ENCODE data around the gene KLHL40.

KLHL40 gene

GRCh38 chr3:42723219-42723618 is 37.9 kb downstream of the KLHL40 start:
- no peak for DNase-seq (ENCODE audit: low spot score)

DNA sequence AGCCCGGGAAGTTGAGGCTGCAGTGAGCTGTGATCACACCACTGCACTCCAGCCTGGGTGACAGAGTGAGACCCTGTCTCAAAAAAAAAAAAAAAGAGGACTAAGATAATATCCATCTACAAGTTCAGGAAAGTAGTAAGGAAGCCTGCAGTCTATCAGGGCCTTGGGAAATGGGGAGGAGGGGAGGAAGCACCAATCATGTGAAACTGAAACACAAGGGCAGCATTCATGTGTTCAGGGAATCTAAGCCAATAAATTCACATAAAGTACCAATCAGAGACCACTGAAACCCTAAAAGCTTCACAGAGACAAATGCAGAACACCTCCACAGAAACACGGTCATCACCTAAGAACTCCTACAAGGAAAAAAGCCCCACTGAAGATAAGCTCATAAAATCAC is 40.1 kb downstream of the KLHL40 start:
- DNase-seq (ENCODE audit: low spot score): no peak

GRCh38 chr3:42728056-42728455 is 42.7 kb downstream of the KLHL40 start:
- DNase-seq (ENCODE audit: low spot score): no peak

GRCh38 chr3:42728668-42729364 is 43.5 kb downstream of the KLHL40 start:
- DNase-seq (ENCODE audit: low spot score): no peak

DNA sequence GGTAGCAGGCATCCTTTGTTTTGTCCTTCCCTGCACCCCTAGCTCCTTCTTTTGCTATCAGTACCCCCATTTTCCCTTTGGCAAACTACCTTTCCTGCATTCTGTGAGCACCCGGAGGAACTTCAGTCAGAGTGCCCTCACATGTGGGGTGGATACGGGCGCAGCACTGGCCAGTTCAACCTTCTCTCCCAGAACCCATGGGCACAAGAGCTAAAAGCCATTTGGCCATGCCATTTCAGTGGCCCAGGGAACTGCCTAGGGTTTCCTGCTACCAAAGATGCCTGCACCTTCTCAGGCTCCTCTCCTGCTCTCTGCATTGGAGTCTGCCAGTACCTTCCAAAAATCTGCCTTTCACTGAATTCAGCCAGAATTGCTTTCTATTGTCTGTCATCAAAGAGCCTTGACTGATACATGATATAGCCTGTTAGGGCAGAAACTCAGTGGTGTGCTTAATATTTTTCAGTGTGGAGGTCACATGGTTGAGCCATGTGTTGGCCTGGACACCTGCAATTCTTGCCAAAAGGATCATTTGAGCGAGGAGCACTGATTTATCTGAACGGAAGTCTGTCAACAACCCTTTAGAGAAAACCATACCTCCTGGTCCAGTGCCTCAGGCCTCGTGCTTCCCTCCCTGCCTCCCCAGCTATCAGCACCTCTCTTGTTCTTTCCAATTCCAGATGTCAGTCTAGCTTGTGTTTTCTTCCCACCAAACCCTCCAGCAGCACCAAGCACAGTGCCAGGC is 44.2 kb downstream of the KLHL40 start:
- no peak for DNase-seq (ENCODE audit: low spot score)

DNA sequence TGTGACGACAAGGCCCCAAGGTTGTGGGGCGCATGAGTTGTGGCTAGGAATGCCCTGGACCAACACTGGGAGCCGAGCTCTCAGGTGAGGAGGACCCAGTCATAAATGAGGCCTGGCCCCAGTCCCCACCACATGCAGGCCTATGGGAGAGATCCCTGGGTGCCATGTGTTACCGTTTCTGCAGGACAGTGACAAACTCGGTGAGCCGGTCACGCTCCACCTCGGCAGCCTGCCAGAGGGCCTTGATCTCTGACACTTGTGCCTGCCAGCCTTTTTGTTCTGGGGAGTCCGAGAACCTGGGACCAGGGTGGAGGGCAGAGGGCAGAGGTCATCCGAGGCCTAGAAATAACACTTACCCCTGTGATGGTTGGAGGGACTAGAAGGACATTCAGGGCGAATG is 45.0 kb downstream of the KLHL40 start:
- DNase-seq (ENCODE audit: low spot score): no peak

DNA sequence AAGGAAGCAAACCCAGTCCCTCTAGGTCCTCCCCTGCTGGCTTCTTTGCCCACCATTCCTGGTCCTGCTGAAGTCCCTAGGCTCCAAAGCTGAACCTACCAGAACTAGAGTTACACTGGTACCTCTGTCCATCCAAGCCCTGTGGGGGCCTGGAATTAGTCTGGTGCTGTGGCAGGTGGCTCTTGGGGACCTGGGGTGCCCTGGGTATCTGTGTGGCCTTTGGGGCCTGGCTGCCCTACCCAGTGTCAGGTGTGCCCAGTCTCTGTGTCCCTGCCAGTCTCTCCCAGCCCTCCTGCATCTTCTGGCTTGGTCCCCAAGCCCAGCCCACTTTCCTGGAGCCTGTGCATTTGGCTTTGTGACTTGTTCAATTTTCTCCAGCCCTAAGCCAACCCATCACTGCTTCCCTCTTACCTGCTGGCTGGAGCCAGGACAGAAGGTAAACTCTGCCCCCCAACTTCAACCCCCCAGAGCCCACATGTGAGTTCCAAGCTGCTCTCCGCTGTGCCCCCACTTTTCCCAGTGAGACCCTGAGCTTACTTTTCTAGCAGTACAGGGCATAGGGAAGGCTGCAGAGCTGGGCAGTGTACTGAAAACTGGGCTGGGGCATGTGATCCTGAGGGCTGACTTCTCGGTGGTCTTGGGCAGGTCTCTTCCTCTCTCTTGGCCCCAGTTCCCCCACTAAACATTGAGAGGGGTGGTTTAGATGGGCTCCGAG is 45.5 kb downstream of the KLHL40 start:
- no peak for DNase-seq (ENCODE audit: low spot score)

DNA sequence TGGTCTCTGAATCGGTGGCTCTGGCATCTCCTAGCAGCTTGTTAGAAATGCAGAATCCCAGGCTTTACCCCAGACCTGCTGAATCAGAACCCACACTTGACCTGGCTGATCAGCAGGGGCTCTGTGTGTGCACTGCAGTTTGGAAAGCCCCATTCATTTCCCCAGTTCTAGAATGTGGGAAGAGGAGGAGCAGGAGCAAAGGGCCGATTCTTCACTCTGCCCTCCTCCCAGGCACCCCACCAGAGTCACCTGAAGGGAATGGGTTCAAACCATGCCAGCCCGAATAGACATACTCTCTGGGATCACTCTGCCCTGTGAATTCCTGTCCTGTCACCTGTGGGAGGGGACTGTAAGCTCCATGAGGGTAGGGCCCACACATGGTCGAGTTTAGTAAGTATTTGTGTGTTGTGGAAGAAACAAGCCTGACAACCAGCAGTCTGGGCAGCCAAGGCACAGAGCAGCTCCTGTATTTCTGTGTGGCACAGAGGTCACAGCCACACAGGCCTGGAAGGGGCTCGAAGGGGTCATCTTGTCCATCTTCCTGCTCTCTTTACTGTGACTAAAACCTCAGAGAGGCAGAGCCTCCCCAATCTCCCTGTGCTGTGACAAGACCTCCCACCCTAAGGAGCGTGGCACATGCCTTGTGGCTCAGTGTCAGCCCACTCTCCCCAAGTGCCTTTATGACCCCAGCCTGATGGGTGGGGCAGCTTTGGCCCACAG is 46.3 kb downstream of the KLHL40 start:
- no peak for DNase-seq (ENCODE audit: low spot score)

GRCh38 chr3:42732196-42732828 is 47.0 kb downstream of the KLHL40 start:
- DNase-seq (ENCODE audit: low spot score): no peak

DNA sequence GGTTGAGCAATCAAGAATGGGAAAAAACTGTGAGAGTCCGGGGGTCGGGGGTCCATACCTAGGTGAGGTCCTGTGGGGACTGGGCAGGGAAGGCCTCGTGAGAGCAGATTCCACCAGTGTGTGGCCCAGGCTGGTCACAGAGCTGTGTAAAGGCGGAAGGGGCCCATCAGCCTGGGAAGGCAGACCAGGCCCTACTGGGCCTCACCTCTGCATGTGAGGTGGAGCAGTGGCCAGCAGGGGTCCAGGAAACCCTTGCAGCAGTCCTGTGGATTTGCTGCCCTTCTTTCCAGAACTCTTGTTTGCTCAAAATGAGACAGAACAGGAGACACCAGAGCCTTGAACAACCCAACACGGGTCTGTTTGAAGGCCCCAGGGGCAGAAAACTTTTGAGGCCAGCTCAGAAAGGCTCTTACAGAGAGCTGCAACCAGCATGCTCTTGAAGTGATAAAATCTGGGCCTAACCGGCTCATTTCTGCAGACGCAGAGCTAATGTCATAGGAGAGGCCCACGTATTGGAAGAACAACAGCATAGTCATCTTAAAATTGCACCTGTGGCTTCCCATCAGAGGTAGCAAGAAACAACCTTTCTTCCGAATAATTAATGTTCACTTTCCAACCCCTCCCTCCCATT is 47.6 kb downstream of the KLHL40 start:
- no peak for DNase-seq (ENCODE audit: low spot score)

DNA sequence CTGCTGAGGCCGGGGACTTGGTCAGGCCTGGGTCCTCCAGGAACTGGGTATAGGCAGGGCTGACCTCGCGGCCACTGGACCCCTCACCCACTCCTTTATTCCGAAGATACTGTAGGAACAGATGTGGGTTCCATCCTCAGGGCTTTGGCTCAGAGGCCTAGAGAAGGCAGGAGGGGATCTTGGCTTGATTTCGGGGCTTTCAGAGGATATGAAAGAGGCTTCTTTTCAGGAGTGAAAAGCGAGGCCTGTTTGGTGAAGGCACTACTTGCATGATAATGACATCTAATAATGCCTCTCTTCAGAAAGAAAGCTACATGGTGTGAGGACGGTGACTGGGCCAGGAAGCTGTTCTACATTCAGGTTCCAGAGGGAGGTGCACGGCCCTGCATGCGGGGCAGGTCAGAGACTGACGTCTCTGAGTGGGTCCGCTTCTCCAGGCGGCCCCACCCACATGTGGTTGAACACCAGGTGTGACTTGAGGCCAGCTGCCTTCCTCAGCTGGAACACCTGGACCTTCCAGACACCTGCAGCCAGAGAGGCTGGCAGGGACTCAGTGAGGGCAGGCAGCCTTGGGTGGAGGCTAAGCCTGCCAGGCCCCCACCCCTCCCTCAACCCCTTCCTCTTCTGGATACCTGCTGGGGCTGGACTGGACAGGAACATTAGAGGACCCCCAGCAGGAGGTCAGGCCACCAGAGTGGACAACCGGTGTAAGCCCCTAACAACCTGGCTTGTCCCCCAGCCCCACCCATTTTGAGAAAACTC is 48.3 kb downstream of the KLHL40 start:
- no peak for DNase-seq (ENCODE audit: low spot score)

DNA sequence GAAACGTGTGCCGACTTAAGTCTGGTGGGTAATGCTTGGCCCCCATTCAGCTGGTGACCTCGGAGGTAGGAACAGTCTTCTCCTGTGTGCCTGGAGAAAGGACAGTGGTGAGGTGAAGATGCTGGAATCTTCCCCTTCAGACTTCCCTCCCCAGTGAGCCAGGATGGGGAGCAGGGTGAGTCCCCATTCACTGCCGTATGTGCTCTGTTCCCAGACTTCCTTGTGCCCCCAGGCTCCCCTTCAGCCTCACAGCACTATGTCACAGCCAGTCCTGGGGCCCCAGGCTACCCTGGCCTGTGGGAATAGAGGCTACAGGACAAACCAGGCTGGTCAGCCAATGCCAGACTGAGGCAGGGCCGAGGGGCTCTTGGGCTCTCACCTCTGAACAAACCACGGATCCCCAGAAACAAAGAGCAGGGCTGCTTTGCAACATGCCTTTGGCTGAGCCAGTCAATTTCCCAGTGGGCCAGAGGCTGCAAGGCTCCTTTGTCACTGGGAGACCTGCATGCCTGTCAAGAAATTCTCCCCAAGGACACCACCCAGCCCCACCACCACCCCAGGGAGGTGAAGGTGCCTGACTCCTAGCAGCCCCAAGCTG is 49.0 kb downstream of the KLHL40 start:
- no peak for DNase-seq (ENCODE audit: low spot score)

DNA sequence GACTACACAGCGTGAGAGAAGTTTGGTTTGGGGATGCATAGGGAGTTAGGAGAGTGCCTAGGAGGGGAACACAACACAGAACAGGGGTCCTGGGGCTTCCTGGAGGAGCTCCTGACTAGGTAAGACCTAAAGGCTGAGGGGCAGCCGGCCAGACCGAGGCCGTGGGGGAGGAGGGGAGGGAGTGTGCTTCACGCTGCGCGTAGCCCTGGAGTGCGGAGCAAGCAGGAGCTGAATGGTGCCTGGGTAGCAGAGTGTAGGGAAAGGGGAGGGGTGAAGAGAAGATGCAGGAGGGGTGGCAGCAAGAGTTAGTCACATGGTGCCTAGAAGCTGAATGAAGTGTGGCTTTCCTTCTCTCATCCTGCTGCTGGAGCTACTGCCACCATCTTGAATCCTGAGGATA is 49.7 kb downstream of the KLHL40 start:
- no peak for DNase-seq (ENCODE audit: low spot score)

GRCh38 chr3:42735615-42736014 is 50.3 kb downstream of the KLHL40 start:
- DNase-seq (ENCODE audit: low spot score): no peak

GRCh38 chr3:42736081-42736480 is 50.7 kb downstream of the KLHL40 start:
- no peak for DNase-seq (ENCODE audit: low spot score)

- DNase-seq (ENCODE audit: low spot score): no peak
These were observed 51.2 kb downstream of the KLHL40 start for GRCh38 chr3:42736531-42736930.

DNA sequence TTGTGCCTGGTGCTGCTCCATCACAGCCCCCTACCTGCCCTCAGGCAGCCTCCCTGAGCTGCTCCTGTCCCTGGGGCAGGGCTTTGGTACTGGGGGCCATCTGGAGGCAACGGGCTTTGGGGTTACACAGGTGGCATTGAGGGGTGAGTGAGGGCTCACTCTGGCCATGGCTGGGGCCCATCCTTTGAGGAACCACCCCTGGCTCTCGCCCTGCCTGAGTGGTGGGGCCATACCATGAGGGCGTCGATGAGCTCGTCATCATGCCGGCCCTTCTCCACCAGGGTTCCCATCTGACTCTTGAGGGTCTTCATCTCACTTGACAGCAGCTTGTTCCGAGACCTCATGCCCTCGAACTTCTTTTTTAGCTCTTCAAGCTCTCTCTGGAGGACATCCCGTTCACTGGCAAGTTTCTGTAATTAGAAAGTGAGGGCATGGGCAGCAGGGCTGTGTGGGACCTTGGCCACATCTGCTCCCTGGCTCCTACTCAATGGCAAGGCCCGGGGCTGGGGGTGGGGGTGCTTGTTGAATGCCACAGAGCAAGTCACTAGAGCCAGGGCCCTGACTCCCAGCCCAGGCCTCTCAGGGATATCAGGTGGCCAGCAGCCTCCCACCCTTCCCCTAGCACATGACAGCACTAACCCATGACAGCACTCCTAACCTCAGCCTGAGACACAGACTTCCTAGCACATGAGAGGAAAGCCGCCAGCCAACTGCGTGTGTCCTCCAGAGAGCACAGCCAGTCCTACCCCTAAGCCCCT is 54.2 kb downstream of the KLHL40 start:
- no peak for DNase-seq (ENCODE audit: low spot score)

DNA sequence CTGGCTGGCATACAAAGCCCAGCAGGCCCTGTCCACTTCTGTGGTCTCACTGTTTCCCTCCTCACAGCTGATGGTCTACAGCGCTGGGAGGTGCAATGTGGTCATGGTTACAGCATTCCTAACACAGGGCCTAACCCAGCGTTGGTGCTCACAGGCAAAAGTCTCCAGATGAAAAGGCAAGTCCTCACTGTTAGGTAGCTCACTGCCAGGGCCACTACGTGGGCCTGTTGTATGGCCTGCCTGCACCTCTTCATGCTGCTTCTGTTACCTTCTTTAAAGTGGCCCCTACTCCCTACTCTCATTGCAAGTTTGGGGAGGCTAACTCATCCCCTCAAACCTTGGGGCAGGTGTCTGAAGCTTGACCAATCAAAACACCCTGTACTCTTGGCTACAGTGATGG is 56.5 kb downstream of the KLHL40 start:
- DNase-seq (ENCODE audit: low spot score): no peak

All from CD4-positive, alpha-beta T cell treated with Interleukin-2 at 100 ng/mL for 4 hours (primary cell).